H9 (cell line): ENCODE measurements around the gene PLEKHA4. TPM values are rescaled to one million over a fixed set of nuclear protein-coding genes. Genes with fewer than 3 reads are reported as not detected.

Experiments used
- DNase-seq: peaks from one replicate; pipeline ENCODE4 v3.0.0-alpha.2; 2017
- H2AFZ ChIP-seq: one replicate; pipeline ENCODE4 v1.6.1; 2013; ENCODE audit warnings: mild to moderate bottlenecking, low read length, control low read depth, moderate library complexity
- H2AK5ac ChIP-seq: 2 replicates; pipeline ENCODE4 v1.6.1; 2013; ENCODE audit warnings: low read length, control low read depth, mixed read lengths; ENCODE audit not compliant: insufficient read length
- H2BK120ac ChIP-seq: one replicate; pipeline ENCODE4 v1.6.1; 2013; ENCODE audit warnings: low read depth, mild to moderate bottlenecking, low read length, control low read depth, inconsistent platforms; ENCODE audit not compliant: poor library complexity, severe bottlenecking
- H2BK12ac ChIP-seq: 2 replicates; pipeline ENCODE4 v1.6.1; 2013; ENCODE audit warnings: low read length, control low read depth, mixed read lengths, low read depth; ENCODE audit not compliant: insufficient read length
- H2BK15ac ChIP-seq: 2 replicates; pipeline ENCODE4 v1.6.1; 2013; ENCODE audit warnings: low read depth, low read length, control low read depth
- H2BK20ac ChIP-seq: one replicate; pipeline ENCODE4 v1.6.1; 2013; ENCODE audit warnings: low read depth, mild to moderate bottlenecking, low read length, control low read depth, inconsistent platforms; ENCODE audit not compliant: poor library complexity, severe bottlenecking
- H2BK5ac ChIP-seq: 2 replicates; pipeline ENCODE4 v1.6.1; 2013; ENCODE audit warnings: low read length, control low read depth, mixed read lengths; ENCODE audit not compliant: insufficient read length
- H3K14ac ChIP-seq: 2 replicates; pipeline ENCODE4 v1.6.1; 2013; ENCODE audit warnings: low read length, control low read depth; ENCODE audit not compliant: insufficient read depth
- H3K18ac ChIP-seq: 2 replicates; pipeline ENCODE4 v1.6.1; 2013; ENCODE audit warnings: low read depth, mild to moderate bottlenecking, mixed read lengths, low read length, control low read depth; ENCODE audit not compliant: insufficient read length
- H3K23ac ChIP-seq: 2 replicates; pipeline ENCODE4 v1.6.1; 2013; ENCODE audit warnings: low read length, control low read depth, mixed read lengths, low read depth; ENCODE audit not compliant: insufficient read length
- H3K23me2 ChIP-seq: 2 replicates; pipeline ENCODE4 v1.6.1; 2013; ENCODE audit warnings: low read depth, mild to moderate bottlenecking, mixed read lengths, low read length, control low read depth; ENCODE audit not compliant: insufficient read length, poor library complexity, severe bottlenecking
- H3K27ac ChIP-seq: 2 replicates; pipeline ENCODE4 v1.5.1; 2013; ENCODE audit warnings: low read length, control low read depth, mixed read lengths, low read depth; ENCODE audit not compliant: insufficient read length
- H3K27me3 ChIP-seq: 2 replicates; pipeline ENCODE4 v1.6.1; 2013; ENCODE audit warnings: low read length, control low read depth, inconsistent platforms; ENCODE audit not compliant: insufficient read depth
- H3K4ac ChIP-seq: 2 replicates; pipeline ENCODE4 v1.6.1; 2013; ENCODE audit warnings: low read depth, mild to moderate bottlenecking, control low read depth, inconsistent platforms, low read length, moderate library complexity
- H3K4me1 ChIP-seq: 2 replicates; pipeline ENCODE4 v1.6.1; 2013; ENCODE audit warnings: low read length, control low read depth, inconsistent platforms; ENCODE audit not compliant: insufficient read depth
- H3K4me2 ChIP-seq: 2 replicates; pipeline ENCODE4 v1.6.1; 2013; ENCODE audit warnings: low read length, control low read depth, mixed read lengths; ENCODE audit not compliant: insufficient read length, insufficient read depth
- H3K56ac ChIP-seq: 2 replicates; pipeline ENCODE4 v1.6.1; 2013; ENCODE audit warnings: low read depth, mild to moderate bottlenecking, mixed read lengths, low read length, control low read depth; ENCODE audit not compliant: insufficient read length
- H3K79me1 ChIP-seq: 2 replicates; pipeline ENCODE4 v1.6.1; 2013; ENCODE audit warnings: low read depth, mild to moderate bottlenecking, moderate library complexity, low read length, control low read depth, inconsistent platforms; ENCODE audit not compliant: insufficient read depth, poor library complexity, severe bottlenecking
- H3K79me2 ChIP-seq: 2 replicates; pipeline ENCODE4 v1.6.1; 2013; ENCODE audit warnings: low read length, control low read depth, inconsistent platforms; ENCODE audit not compliant: insufficient read depth
- H3K9ac ChIP-seq: 2 replicates; pipeline ENCODE4 v1.6.1; 2013; ENCODE audit warnings: low read length, control low read depth, mixed read lengths; ENCODE audit not compliant: insufficient read length; ENCODE audit errors: extremely low read depth
- H3K9me3 ChIP-seq: one replicate; pipeline ENCODE4 v1.6.1; 2013; ENCODE audit warnings: low read depth, low read length, inconsistent platforms; ENCODE audit not compliant: control insufficient read depth
- H3T11ph ChIP-seq: one replicate; pipeline ENCODE4 v1.6.1; 2013; ENCODE audit warnings: mild to moderate bottlenecking, low read length, control low read depth, inconsistent platforms
- H4K20me1 ChIP-seq: one replicate; pipeline ENCODE4 v1.6.1; 2013; ENCODE audit not compliant: control insufficient read depth, insufficient read length, insufficient read depth
- H4K5ac ChIP-seq: 2 replicates; pipeline ENCODE4 v1.6.1; 2013; ENCODE audit warnings: low read depth, mild to moderate bottlenecking, mixed read lengths, low read length, control low read depth; ENCODE audit not compliant: insufficient read length
- H4K8ac ChIP-seq: replicated peaks from 2 replicates; pipeline ENCODE4 v1.6.1; 2013; ENCODE audit warnings: low read length, control low read depth, mixed read lengths, low read depth; ENCODE audit not compliant: insufficient read length
- H4K91ac ChIP-seq: 2 replicates; pipeline ENCODE4 v1.6.1; 2013; ENCODE audit warnings: low read depth, mild to moderate bottlenecking, moderate library complexity, mixed read lengths, low read length, control low read depth; ENCODE audit not compliant: insufficient read length
- H3K27ac Mint-ChIP-seq, 3 experiments: 2 replicates in 2 of 3; 3 replicates in 1 of 3; pipeline ENCODE4 v1.8.0; 2020 to 2021; ENCODE audit warnings: mixed read lengths in 3 of 3, mild to moderate bottlenecking in 1 of 3, moderate library complexity in 1 of 3
- H3K27me3 Mint-ChIP-seq: 2 replicates; pipeline ENCODE4 v1.8.0; 2021; ENCODE audit warnings: low read depth, mild to moderate bottlenecking, moderate library complexity, mixed read lengths
- H3K36me3 Mint-ChIP-seq, 3 experiments: 2 replicates in 2 of 3; 3 replicates in 1 of 3; pipeline ENCODE4 v1.8.0; 2020 to 2021; ENCODE audit warnings: low read depth in 3 of 3, mixed read lengths in 3 of 3; ENCODE audit not compliant: insufficient read depth in 1 of 3
- H3K4me1 Mint-ChIP-seq, 2 experiments: 2 replicates each; pipeline ENCODE4 v1.8.0; 2020; ENCODE audit warnings: mixed read lengths in 2 of 2
- H3K4me3 Mint-ChIP-seq, 2 experiments: 2 replicates in 1 of 2; 3 replicates in 1 of 2; pipeline ENCODE4 v1.8.0; 2020 to 2021; ENCODE audit warnings: mild to moderate bottlenecking in 2 of 2, mixed read lengths in 2 of 2, moderate library complexity in 1 of 2
- H3K9me3 Mint-ChIP-seq, 2 experiments: 2 replicates in 1 of 2; 3 replicates in 1 of 2; pipeline ENCODE4 v1.8.0; 2020; ENCODE audit warnings: mild to moderate bottlenecking in 2 of 2, mixed read lengths in 2 of 2, moderate library complexity in 1 of 2
- CTCF ChIP-seq: fragments of 200-600 bp; sonication (generic); conservative IDR thresholded peaks from 3 replicates; pipeline ENCODE4 v1.8.0; 2021; ENCODE audit warnings: antibody characterized with exemption, mild to moderate bottlenecking
- WGBS: extraction: QIAGEN DNeasy Blood & Tissue Kit; methylation state at CpG from one replicate; pipeline ENCODE4 v1.1.7; 2013; ENCODE audit warnings: missing lambda C conversion rate, low lambda C conversion rate, mixed read lengths; ENCODE audit not compliant: insufficient read length; ENCODE audit errors: extremely low coverage; 5-methylcytosine and 5-hydroxymethylcytosine counted together
- total RNA-seq: library from RNA; stranded (reverse); gene quantifications from 2 replicates; pipeline ENCODE4 v1.2.1, GENCODE V29; 2021

PLEKHA4 gene
- total RNA-seq, 1 experiment from 2014 or later, result 15.3 TPM

DNA sequence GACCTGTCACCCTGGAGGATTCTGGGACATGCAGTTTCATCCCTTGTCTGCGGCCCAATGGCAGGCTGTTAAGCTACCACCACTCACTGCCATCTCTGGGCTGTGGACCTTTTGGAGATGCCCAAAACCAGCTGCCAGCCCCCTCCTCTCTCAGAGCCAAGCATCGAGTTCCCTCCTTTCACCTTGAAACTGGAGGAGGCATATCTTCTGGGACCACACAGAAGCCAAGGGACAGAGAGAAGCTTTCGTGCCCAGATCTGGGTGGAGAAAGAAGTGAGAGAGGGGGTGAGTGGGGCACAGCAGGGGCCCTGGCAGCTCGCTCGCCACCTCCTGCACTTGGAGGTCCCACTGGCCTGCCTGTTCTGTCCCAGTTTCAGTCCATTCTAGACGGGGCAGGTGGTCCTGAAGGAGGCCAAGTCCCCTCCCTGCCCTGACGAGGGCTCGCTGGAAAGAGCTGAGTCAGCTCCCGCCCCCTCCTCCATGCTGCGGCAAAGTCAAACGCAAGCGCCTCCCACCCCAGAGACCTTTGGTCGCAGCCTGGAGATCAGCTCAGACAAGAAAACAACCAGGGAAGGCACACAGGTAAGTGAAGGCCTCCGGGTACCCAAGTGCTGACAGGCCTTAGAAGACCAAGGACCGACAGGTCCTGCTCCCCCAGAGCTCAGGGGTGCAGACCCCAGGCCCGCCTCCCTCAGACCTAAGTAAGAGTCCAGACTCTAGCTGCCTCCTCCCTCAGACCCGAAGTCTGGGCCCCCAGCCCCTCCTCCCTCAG is 61.4 kb downstream of the PLEKHA4 start:
- Mint-ChIP-seq H3K4me1 (peaks cover 24 to 42% of the 10 kb centered on the region in 2 experiments), H3K27ac (peak overlapping the region; percentile 64 to 90 (median 89); a peak in 5 of 7 replicates), H3K27me3 (peaks cover 15% of the 10 kb centered on the region), H3K36me3 (no peaks in the 10 kb centered on the region; a peak in 1 of 7 replicates), H3K4me3 (peak overlapping the region in 1 of 2 experiments; percentile 65; a peak in 2 of 5 replicates), H3K9me3 (no peaks in the 10 kb centered on the region)
- no peak overlapping the region for H3K9ac ChIP-seq
- WGBS, result no CpG with 5 or more reads among the region's 17 CpGs
- no peak overlapping the region for H3K14ac ChIP-seq
- peak; percentile 66 for DNase-seq
- TF ChIP-seq CTCF, result no peak
- no peaks in the 10 kb centered on the region for H3K79me2 ChIP-seq
- H3K4me2 ChIP-seq, result no peak overlapping the region
- no peaks in the 10 kb centered on the region for H3K79me1 ChIP-seq
- H3K56ac ChIP-seq, result no peak overlapping the region
- H3K4ac ChIP-seq, result no peak overlapping the region
- no peaks in the 10 kb centered on the region for H3K9me3 ChIP-seq
- no peak overlapping the region for H2AFZ ChIP-seq
- H3K23me2 ChIP-seq, result peaks cover 4% of the 10 kb centered on the region
- no peak overlapping the region for H2BK5ac ChIP-seq
- H2AK5ac ChIP-seq, result no peak overlapping the region
- H4K91ac ChIP-seq, result no peak overlapping the region
- H3K27ac ChIP-seq, result no peak overlapping the region
- H4K8ac ChIP-seq, result no peak overlapping the region
- no peak overlapping the region for H2BK12ac ChIP-seq
- H4K5ac ChIP-seq, result no peak overlapping the region
- no peak overlapping the region for H3K18ac ChIP-seq
- peaks cover 2% of the 10 kb centered on the region for H4K20me1 ChIP-seq
- peaks cover 3% of the 10 kb centered on the region; the same call in 1 of the 2 replicates for H3K4me1 ChIP-seq
- H2BK15ac ChIP-seq, result no peak overlapping the region
- no peak overlapping the region for H3K23ac ChIP-seq
- no peaks in the 10 kb centered on the region; the same call in 1 of the 2 replicates for H3K27me3 ChIP-seq
- H2BK20ac ChIP-seq, result no peak overlapping the region
- H2BK120ac ChIP-seq, result no peak overlapping the region
- H3T11ph ChIP-seq, result no peak overlapping the region
